ENCODE data around the gene ASB1.

Gene ASB1

GRCh38 chr2:238478216-238478615 is 51.5 kb downstream of the ASB1 start:
- H3K9ac ChIP-seq (ENCODE audit: low read length) = no peak overlapping the region
- H3K79me2 ChIP-seq (ENCODE audit: control insufficient read depth, insufficient read depth, low read length, poor library complexity) = no peaks in the 10 kb centered on the region
- no peak overlapping the region for H4K12ac ChIP-seq (ENCODE audit: low read depth, low read length)
- no peaks in the 10 kb centered on the region for H3K36me3 ChIP-seq (ENCODE audit: control insufficient read depth in 1 of 2, insufficient read depth in 2 of 2, low read length in 2 of 2)
- no peak overlapping the region for H3K4ac ChIP-seq (ENCODE audit: low read depth, low read length)
- no peaks in the 10 kb centered on the region for H3K9me3 ChIP-seq (ENCODE audit: insufficient read depth, low read depth, low read length)
- no peak overlapping the region for H3K4me3 ChIP-seq (ENCODE audit: low read depth, low read length)
- no peak overlapping the region for H3K23ac ChIP-seq (ENCODE audit: low read length)
- H3K4me2 ChIP-seq (ENCODE audit: low read length) = no peak overlapping the region
- DNase-seq = no peak
- H4K8ac ChIP-seq (ENCODE audit: low read depth, low read length) = no peak overlapping the region
- no peak overlapping the region for H2BK12ac ChIP-seq (ENCODE audit: low read length)
- H3K27ac ChIP-seq (ENCODE audit: low read depth, low read length) = no peak overlapping the region
- H2BK120ac ChIP-seq (ENCODE audit: insufficient read depth, low read length, poor library complexity) = no peak overlapping the region
- H3K79me1 ChIP-seq (ENCODE audit: low read length) = no peaks in the 10 kb centered on the region
- H2AFZ ChIP-seq (ENCODE audit: insufficient read depth, low read length, poor library complexity) = no peak overlapping the region
- H2AK5ac ChIP-seq (ENCODE audit: low read length) = no peak overlapping the region
- H3K14ac ChIP-seq (ENCODE audit: low read length) = no peak overlapping the region
- no peak overlapping the region for H3K18ac ChIP-seq (ENCODE audit: low read length)
- H4K91ac ChIP-seq (ENCODE audit: low read depth, low read length) = no peak overlapping the region
- H2BK5ac ChIP-seq (ENCODE audit: low read depth, low read length, poor library complexity) = no peak overlapping the region
- no peaks in the 10 kb centered on the region for H3K27me3 ChIP-seq (ENCODE audit: insufficient read depth, low read length)
- H3K4me1 ChIP-seq (ENCODE audit: control insufficient read depth in 1 of 2, insufficient read depth in 2 of 2, low read length in 2 of 2) = no peaks in the 10 kb centered on the region
- no CpG with 5 or more reads among the region's 4 CpGs for WGBS (ENCODE audit: extremely low coverage, insufficient coverage, insufficient read length)

- H3K79me1 ChIP-seq (ENCODE audit: low read length) = no peaks in the 10 kb centered on the region
- H3K9ac ChIP-seq (ENCODE audit: low read length) = no peak overlapping the region
- WGBS (ENCODE audit: extremely low coverage, insufficient coverage, insufficient read length) = no CpG with 5 or more reads among the region's 1 CpG
- no peak overlapping the region for H2BK5ac ChIP-seq (ENCODE audit: low read depth, low read length, poor library complexity)
- no peak overlapping the region for H4K12ac ChIP-seq (ENCODE audit: low read depth, low read length)
- H3K18ac ChIP-seq (ENCODE audit: low read length) = no peak overlapping the region
- no peaks in the 10 kb centered on the region for H3K4me1 ChIP-seq (ENCODE audit: control insufficient read depth in 1 of 2, insufficient read depth in 2 of 2, low read length in 2 of 2)
- no peak overlapping the region for H2BK12ac ChIP-seq (ENCODE audit: low read length)
- H3K27ac ChIP-seq (ENCODE audit: low read depth, low read length) = no peak overlapping the region
- no peak overlapping the region for H2AFZ ChIP-seq (ENCODE audit: insufficient read depth, low read length, poor library complexity)
- H3K4ac ChIP-seq (ENCODE audit: low read depth, low read length) = no peak overlapping the region
- H3K23ac ChIP-seq (ENCODE audit: low read length) = no peak overlapping the region
- DNase-seq = no peak
- no peaks in the 10 kb centered on the region for H3K79me2 ChIP-seq (ENCODE audit: control insufficient read depth, insufficient read depth, low read length, poor library complexity)
- no peaks in the 10 kb centered on the region for H3K36me3 ChIP-seq (ENCODE audit: control insufficient read depth in 1 of 2, insufficient read depth in 2 of 2, low read length in 2 of 2)
- no peak overlapping the region for H2AK5ac ChIP-seq (ENCODE audit: low read length)
- no peak overlapping the region for H4K91ac ChIP-seq (ENCODE audit: low read depth, low read length)
- H2BK120ac ChIP-seq (ENCODE audit: insufficient read depth, low read length, poor library complexity) = no peak overlapping the region
- no peaks in the 10 kb centered on the region for H3K27me3 ChIP-seq (ENCODE audit: insufficient read depth, low read length)
- H4K8ac ChIP-seq (ENCODE audit: low read depth, low read length) = no peak overlapping the region
- no peak overlapping the region for H3K4me2 ChIP-seq (ENCODE audit: low read length)
- H3K9me3 ChIP-seq (ENCODE audit: insufficient read depth, low read depth, low read length) = peaks cover 1% of the 10 kb centered on the region
- H3K4me3 ChIP-seq (ENCODE audit: low read depth, low read length) = no peak overlapping the region
- H3K14ac ChIP-seq (ENCODE audit: low read length) = no peak overlapping the region
Observed at GRCh38 chr2:238479847-238480246, 53.1 kb downstream of the ASB1 start.

- Histone ChIP-seq H2BK5ac (ENCODE audit: low read depth, low read length, poor library complexity) (no peak overlapping the region), H3K27me3 (ENCODE audit: insufficient read depth, low read length) (no peaks in the 10 kb centered on the region), H4K12ac (ENCODE audit: low read depth, low read length) (no peak overlapping the region), H2BK120ac (ENCODE audit: insufficient read depth, low read length, poor library complexity) (no peak overlapping the region), H3K14ac (ENCODE audit: low read length) (no peak overlapping the region), H2BK12ac (ENCODE audit: low read length) (no peak overlapping the region), H4K8ac (ENCODE audit: low read depth, low read length) (no peak overlapping the region), H3K79me2 (ENCODE audit: control insufficient read depth, insufficient read depth, low read length, poor library complexity) (no peaks in the 10 kb centered on the region), H3K9ac (ENCODE audit: low read length) (no peak overlapping the region), H3K36me3 (ENCODE audit: control insufficient read depth in 1 of 2, insufficient read depth in 2 of 2, low read length in 2 of 2) (peaks cover 0 to 2% of the 10 kb centered on the region in 2 experiments), H3K9me3 (ENCODE audit: insufficient read depth, low read depth, low read length) (peaks cover 22% of the 10 kb centered on the region), H3K4me1 (ENCODE audit: control insufficient read depth in 1 of 2, insufficient read depth in 2 of 2, low read length in 2 of 2) (no peaks in the 10 kb centered on the region), H2AK5ac (ENCODE audit: low read length) (no peak overlapping the region), H3K4me2 (ENCODE audit: low read length) (no peak overlapping the region), H2AFZ (ENCODE audit: insufficient read depth, low read length, poor library complexity) (no peak overlapping the region), H3K4ac (ENCODE audit: low read depth, low read length) (no peak overlapping the region), H3K79me1 (ENCODE audit: low read length) (no peaks in the 10 kb centered on the region), H3K23ac (ENCODE audit: low read length) (no peak overlapping the region), H3K27ac (ENCODE audit: low read depth, low read length) (no peak overlapping the region), H3K4me3 (ENCODE audit: low read depth, low read length) (no peak overlapping the region), H4K91ac (ENCODE audit: low read depth, low read length) (no peak overlapping the region), H3K18ac (ENCODE audit: low read length) (no peak overlapping the region)
- peak in 1 of 2 donors; percentile 3 for DNase-seq
- WGBS (ENCODE audit: extremely low coverage, insufficient coverage, insufficient read length) = no CpG with 5 or more reads among the region's 6 CpGs
Observed at GRCh38 chr2:238483021-238483420, 56.3 kb downstream of the ASB1 start.

- no peak overlapping the region for H2AFZ ChIP-seq (ENCODE audit: insufficient read depth, low read length, poor library complexity)
- H3K23ac ChIP-seq (ENCODE audit: low read length) = no peak overlapping the region
- no peaks in the 10 kb centered on the region for H3K4me1 ChIP-seq (ENCODE audit: control insufficient read depth in 1 of 2, insufficient read depth in 2 of 2, low read length in 2 of 2)
- H3K79me2 ChIP-seq (ENCODE audit: control insufficient read depth, insufficient read depth, low read length, poor library complexity) = no peaks in the 10 kb centered on the region
- no peak overlapping the region for H4K8ac ChIP-seq (ENCODE audit: low read depth, low read length)
- H2BK5ac ChIP-seq (ENCODE audit: low read depth, low read length, poor library complexity) = no peak overlapping the region
- WGBS (ENCODE audit: extremely low coverage, insufficient coverage, insufficient read length) = no CpG with 5 or more reads among the region's 8 CpGs
- no peak overlapping the region for H2BK120ac ChIP-seq (ENCODE audit: insufficient read depth, low read length, poor library complexity)
- H3K27ac ChIP-seq (ENCODE audit: low read depth, low read length) = no peak overlapping the region
- H2BK12ac ChIP-seq (ENCODE audit: low read length) = no peak overlapping the region
- H3K79me1 ChIP-seq (ENCODE audit: low read length) = no peaks in the 10 kb centered on the region
- H2AK5ac ChIP-seq (ENCODE audit: low read length) = no peak overlapping the region
- no peak overlapping the region for H3K4me2 ChIP-seq (ENCODE audit: low read length)
- no peak for DNase-seq
- H3K18ac ChIP-seq (ENCODE audit: low read length) = no peak overlapping the region
- H4K12ac ChIP-seq (ENCODE audit: low read depth, low read length) = no peak overlapping the region
- H3K27me3 ChIP-seq (ENCODE audit: insufficient read depth, low read length) = no peaks in the 10 kb centered on the region
- no peak overlapping the region for H3K14ac ChIP-seq (ENCODE audit: low read length)
- H4K91ac ChIP-seq (ENCODE audit: low read depth, low read length) = no peak overlapping the region
- H3K4ac ChIP-seq (ENCODE audit: low read depth, low read length) = no peak overlapping the region
- peaks cover 22% of the 10 kb centered on the region for H3K9me3 ChIP-seq (ENCODE audit: insufficient read depth, low read depth, low read length)
- H3K4me3 ChIP-seq (ENCODE audit: low read depth, low read length) = no peak overlapping the region
- H3K9ac ChIP-seq (ENCODE audit: low read length) = no peak overlapping the region
- H3K36me3 ChIP-seq (ENCODE audit: control insufficient read depth in 1 of 2, insufficient read depth in 2 of 2, low read length in 2 of 2) = peaks cover 0 to 2% of the 10 kb centered on the region in 2 experiments
Observed at GRCh38 chr2:238483656-238484055, 56.9 kb downstream of the ASB1 start.

Data from trophoblast cell (in vitro differentiated cells and primary cell).